ENCODE measurements around the gene TMED3. TPM values are rescaled to one million over a fixed set of nuclear protein-coding genes. Genes with fewer than 3 reads are reported as not detected.
A peak's percentile ranks its signal among the peaks of the same experiment; 100 is the strongest.

TMED3 gene
- total RNA-seq, 3 donors from 2014 or later (not counting 1 experiment from before 2014, with no cell fraction given), result 21.7 to 26.3 (median 25.0) TPM

DNA sequence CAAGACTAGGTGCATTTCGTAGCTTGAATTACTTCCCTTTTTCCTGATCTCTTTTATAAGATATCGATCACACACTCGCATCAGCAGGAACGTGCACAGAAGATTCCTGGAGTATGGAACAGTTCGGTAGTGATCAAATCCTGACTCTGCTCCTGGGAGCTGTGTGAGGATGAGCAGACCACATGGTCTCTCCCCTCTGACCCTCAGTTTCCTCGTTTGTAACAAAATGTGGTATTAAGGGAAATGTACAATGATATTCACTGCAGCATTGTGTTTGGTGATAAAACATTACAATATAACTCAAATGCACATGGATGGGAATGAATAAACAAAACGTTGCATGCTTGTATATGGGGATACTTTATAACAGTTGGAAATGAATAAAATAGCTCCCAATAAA lies 26.7 kb downstream of the TMED3 start:
- Mint-ChIP-seq H3K27me3 (ENCODE audit: low read depth in 2 of 2) (no peaks in the 10 kb centered on the region), H3K36me3 (no peaks in the 10 kb centered on the region), H3K27ac (no peak overlapping the region), H3K4me1 (peaks cover 22 to 25% of the 10 kb centered on the region in 2 donors), H3K9me3 (peaks cover 0 to 4% of the 10 kb centered on the region in 2 donors), H3K4me3 (no peak overlapping the region)
- Histone ChIP-seq H3K4me3 (ENCODE audit: low read length) (no peak overlapping the region), H3K4me1 (ENCODE audit: control insufficient read depth, insufficient read depth, low read length) (peaks cover 6% of the 10 kb centered on the region), H3K9me3 (ENCODE audit: control insufficient read depth, insufficient read depth, low read length) (no peaks in the 10 kb centered on the region), H3K27ac (ENCODE audit: low read length) (no peak overlapping the region), H3K27me3 (ENCODE audit: control insufficient read depth, insufficient read depth, low read length) (no peaks in the 10 kb centered on the region), H3K36me3 (ENCODE audit: control insufficient read depth, insufficient read depth, low read length) (no peaks in the 10 kb centered on the region)
- TF ChIP-seq, protein P1, sequence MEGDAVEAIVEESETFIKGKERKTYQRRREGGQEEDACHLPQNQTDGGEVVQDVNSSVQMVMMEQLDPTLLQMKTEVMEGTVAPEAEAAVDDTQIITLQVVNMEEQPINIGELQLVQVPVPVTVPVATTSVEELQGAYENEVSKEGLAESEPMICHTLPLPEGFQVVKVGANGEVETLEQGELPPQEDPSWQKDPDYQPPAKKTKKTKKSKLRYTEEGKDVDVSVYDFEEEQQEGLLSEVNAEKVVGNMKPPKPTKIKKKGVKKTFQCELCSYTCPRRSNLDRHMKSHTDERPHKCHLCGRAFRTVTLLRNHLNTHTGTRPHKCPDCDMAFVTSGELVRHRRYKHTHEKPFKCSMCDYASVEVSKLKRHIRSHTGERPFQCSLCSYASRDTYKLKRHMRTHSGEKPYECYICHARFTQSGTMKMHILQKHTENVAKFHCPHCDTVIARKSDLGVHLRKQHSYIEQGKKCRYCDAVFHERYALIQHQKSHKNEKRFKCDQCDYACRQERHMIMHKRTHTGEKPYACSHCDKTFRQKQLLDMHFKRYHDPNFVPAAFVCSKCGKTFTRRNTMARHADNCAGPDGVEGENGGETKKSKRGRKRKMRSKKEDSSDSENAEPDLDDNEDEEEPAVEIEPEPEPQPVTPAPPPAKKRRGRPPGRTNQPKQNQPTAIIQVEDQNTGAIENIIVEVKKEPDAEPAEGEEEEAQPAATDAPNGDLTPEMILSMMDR (IDR thresholded peaks at IDR 0.05), result no peak
- DNase-seq, result no peak
- intact Hi-C loops (cut with micrococcal nuclease), result no loop called here
- no peak for ATAC-seq
- WGBS (ENCODE audit: insufficient coverage), result 93% methylated on average over 5 of the region's 7 CpGs

- ATAC-seq (peak in 1 of 3 donors; percentile 35), DNase-seq (peak in 1 of 2 donors; percentile 20)
- H3K4me3 ChIP-seq (ENCODE audit: low read length), result no peak overlapping the region
- intact Hi-C loops (cut with micrococcal nuclease), result no loop called here
- peaks cover 22 to 25% of the 10 kb centered on the region in 2 donors for H3K4me1 Mint-ChIP-seq
- no peaks in the 10 kb centered on the region for H3K27me3 Mint-ChIP-seq (ENCODE audit: low read depth in 2 of 2)
- no peaks in the 10 kb centered on the region for H3K9me3 ChIP-seq (ENCODE audit: control insufficient read depth, insufficient read depth, low read length)
- H3K36me3 ChIP-seq (ENCODE audit: control insufficient read depth, insufficient read depth, low read length), result no peaks in the 10 kb centered on the region
- TF ChIP-seq, protein P1 (IDR thresholded peaks at IDR 0.05), result peak; percentile 59
- H3K27ac Mint-ChIP-seq, result no peak overlapping the region
- peaks cover 6% of the 10 kb centered on the region for H3K4me1 ChIP-seq (ENCODE audit: control insufficient read depth, insufficient read depth, low read length)
- no peaks in the 10 kb centered on the region for H3K27me3 ChIP-seq (ENCODE audit: control insufficient read depth, insufficient read depth, low read length)
- 96% methylated on average over 2 of the region's 3 CpGs for WGBS (ENCODE audit: insufficient coverage)
- peaks cover 0 to 4% of the 10 kb centered on the region in 2 donors for H3K9me3 Mint-ChIP-seq
- H3K27ac ChIP-seq (ENCODE audit: low read length), result no peak overlapping the region
- H3K36me3 Mint-ChIP-seq, result no peaks in the 10 kb centered on the region
- H3K4me3 Mint-ChIP-seq, result no peak overlapping the region
Measured at GRCh38 chr15:79339588-79340314, 28.8 kb downstream of the TMED3 start.

- ATAC-seq (no peak), DNase-seq (no peak)
- H3K4me3 Mint-ChIP-seq, result no peak overlapping the region
- intact Hi-C loops (cut with micrococcal nuclease), result no loop called here
- Histone ChIP-seq H3K36me3 (ENCODE audit: control insufficient read depth, insufficient read depth, low read length) (no peaks in the 10 kb centered on the region), H3K4me3 (ENCODE audit: low read length) (no peak overlapping the region), H3K9me3 (ENCODE audit: control insufficient read depth, insufficient read depth, low read length) (no peaks in the 10 kb centered on the region), H3K27ac (ENCODE audit: low read length) (no peak overlapping the region), H3K4me1 (ENCODE audit: control insufficient read depth, insufficient read depth, low read length) (peaks cover 6% of the 10 kb centered on the region), H3K27me3 (ENCODE audit: control insufficient read depth, insufficient read depth, low read length) (no peaks in the 10 kb centered on the region)
- peaks cover 0 to 4% of the 10 kb centered on the region in 2 donors for H3K9me3 Mint-ChIP-seq
- H3K4me1 Mint-ChIP-seq, result peaks cover 22 to 25% of the 10 kb centered on the region in 2 donors
- 81% methylated on average over 5 of the region's 5 CpGs for WGBS (ENCODE audit: insufficient coverage)
- H3K27me3 Mint-ChIP-seq (ENCODE audit: low read depth in 2 of 2), result no peaks in the 10 kb centered on the region
- no peaks in the 10 kb centered on the region for H3K36me3 Mint-ChIP-seq
- TF ChIP-seq, protein P1 (IDR thresholded peaks at IDR 0.05), result peak; percentile 6
- no peak overlapping the region for H3K27ac Mint-ChIP-seq
Measured at GRCh38 chr15:79340315-79340602, 29.3 kb downstream of the TMED3 start.

GRCh38 chr15:79341396-79341795 lies 30.5 kb downstream of the TMED3 start:
- H3K27ac Mint-ChIP-seq, result no peak overlapping the region
- H3K27me3 Mint-ChIP-seq (ENCODE audit: low read depth in 2 of 2), result no peaks in the 10 kb centered on the region
- Histone ChIP-seq H3K4me1 (ENCODE audit: control insufficient read depth, insufficient read depth, low read length) (peaks cover 6% of the 10 kb centered on the region), H3K36me3 (ENCODE audit: control insufficient read depth, insufficient read depth, low read length) (no peaks in the 10 kb centered on the region), H3K27ac (ENCODE audit: low read length) (no peak overlapping the region), H3K4me3 (ENCODE audit: low read length) (no peak overlapping the region), H3K9me3 (ENCODE audit: control insufficient read depth, insufficient read depth, low read length) (no peaks in the 10 kb centered on the region), H3K27me3 (ENCODE audit: control insufficient read depth, insufficient read depth, low read length) (no peaks in the 10 kb centered on the region)
- intact Hi-C loops (cut with micrococcal nuclease), result no loop called here
- H3K36me3 Mint-ChIP-seq, result no peaks in the 10 kb centered on the region
- DNase-seq (no peak), ATAC-seq (no peak)
- H3K4me1 Mint-ChIP-seq, result peaks cover 19 to 21% of the 10 kb centered on the region in 2 donors
- peaks cover 0 to 4% of the 10 kb centered on the region in 2 donors for H3K9me3 Mint-ChIP-seq
- WGBS (ENCODE audit: insufficient coverage), result 95% methylated on average over 9 of the region's 9 CpGs
- TF ChIP-seq, protein P1 (IDR thresholded peaks at IDR 0.05), result no peak
- H3K4me3 Mint-ChIP-seq, result no peak overlapping the region
